SH-SY5Y (cell line): ENCODE measurements around the gene FAIM2.

Experiments
- GATA2 ChIP-seq: IDR thresholded peaks from 2 replicates; pipeline ENCODE4 v1.6.1; 2011; ENCODE audit warnings: mild to moderate bottlenecking, low read depth, low read length
- GATA3 ChIP-seq: IDR thresholded peaks from 2 replicates; pipeline ENCODE4 v1.6.1; 2011; ENCODE audit warnings: low read depth, mild to moderate bottlenecking, low read length, moderate library complexity

The FAIM2 gene

GRCh38 chr12:49901986-49902385 lies 1.7 kb downstream of the FAIM2 start:
- TF ChIP-seq GATA2: no peak
- TF ChIP-seq GATA3: no peak

- TF ChIP-seq GATA3: no peak
- TF ChIP-seq GATA2: no peak
Observed at GRCh38 chr12:49901026-49901425, 2.7 kb downstream of the FAIM2 start.

- TF ChIP-seq GATA3: no peak
- no peak for TF ChIP-seq GATA2
Observed at GRCh38 chr12:49900371-49900770, 3.3 kb downstream of the FAIM2 start.

- TF ChIP-seq GATA3 (no peak), GATA2 (no peak)
Observed at GRCh38 chr12:49899921-49900320, 3.8 kb downstream of the FAIM2 start.

- TF ChIP-seq GATA3: no peak
Observed at GRCh38 chr12:49899286-49899843, 4.3 kb downstream of the FAIM2 start.

- no peak for TF ChIP-seq GATA3
- TF ChIP-seq GATA2: no peak
Observed at GRCh38 chr12:49897276-49897675, 6.4 kb downstream of the FAIM2 start.

GRCh38 chr12:49895773-49896172 lies 7.9 kb downstream of the FAIM2 start:
- TF ChIP-seq GATA2 (no peak), GATA3 (no peak)

GRCh38 chr12:49894751-49895148 lies 8.9 kb downstream of the FAIM2 start:
- no peak for TF ChIP-seq GATA2
- TF ChIP-seq GATA3: no peak

- no peak for TF ChIP-seq GATA3
- no peak for TF ChIP-seq GATA2
Observed at GRCh38 chr12:49893753-49894750, 9.6 kb downstream of the FAIM2 start.

- TF ChIP-seq GATA3: no peak
- no peak for TF ChIP-seq GATA2
Observed at GRCh38 chr12:49892732-49893317, 10.9 kb downstream of the FAIM2 start.

- TF ChIP-seq GATA3 (no peak), GATA2 (peak; percentile 74)
Observed at GRCh38 chr12:49892084-49892731, 11.5 kb downstream of the FAIM2 start.

- TF ChIP-seq GATA3: no peak
- TF ChIP-seq GATA2: no peak
Observed at GRCh38 chr12:49891476-49891875, 12.2 kb downstream of the FAIM2 start.

GRCh38 chr12:49891012-49891411 lies 12.7 kb downstream of the FAIM2 start:
- TF ChIP-seq GATA3: no peak
- TF ChIP-seq GATA2: no peak

GRCh38 chr12:49890096-49890461 lies 13.6 kb downstream of the FAIM2 start:
- TF ChIP-seq GATA2: no peak
